CD4-positive, alpha-beta memory T cell (primary cell): Measurements from ENCODE around the gene SASH3. TPM values are rescaled to one million over a fixed set of nuclear protein-coding genes. Genes with fewer than 3 reads are reported as not detected.

Experiments used
- CTCF ChIA-PET: fragments of 350-600 bp; sonication (Branson Sonifier 250); formaldehyde crosslinking; loops from one replicate; lab custom pipeline; 2021; ENCODE audit warnings: inconsistent platforms; ENCODE audit not compliant: partially characterized antibody; lab: Charles Lee
- POLR2A ChIA-PET: fragments of 350-600 bp; sonication (Branson Sonifier 250); formaldehyde crosslinking; loops from one replicate; lab custom pipeline; 2021; ENCODE audit not compliant: partially characterized antibody; lab: Charles Lee
- DNase-seq, 5 donors: peaks; one replicate each; pipeline versions ENCODE4 v3.0.0 to v3.0.0-alpha.2; 2020 to 2022; ENCODE audit warnings: mixed read lengths in 1 of 5
- H3K27ac ChIP-seq: one replicate; pipeline ENCODE4 v1.7.0; 2013; ENCODE audit warnings: low read depth, low read length
- H3K27me3 ChIP-seq: 2 replicates; pipeline ENCODE4 v1.7.0; 2013; ENCODE audit warnings: mild to moderate bottlenecking, low read length, moderate library complexity; ENCODE audit not compliant: insufficient read depth
- H3K36me3 ChIP-seq: 2 replicates; pipeline ENCODE4 v1.7.0; 2013; ENCODE audit warnings: mild to moderate bottlenecking, low read length, moderate library complexity; ENCODE audit not compliant: insufficient read depth
- H3K4me1 ChIP-seq: 2 replicates; pipeline ENCODE4 v1.7.0; 2013; ENCODE audit warnings: mild to moderate bottlenecking, low read length, moderate library complexity; ENCODE audit not compliant: insufficient read depth
- H3K4me3 ChIP-seq, 2 donors: one replicate each; pipeline ENCODE4 v1.7.0; 2013; ENCODE audit warnings: low read length in 2 of 2, mild to moderate bottlenecking in 1 of 2
- H3K9me3 ChIP-seq, 2 donors: one replicate each; pipeline ENCODE4 v1.7.0; 2013; ENCODE audit warnings: low read length in 2 of 2, control low read depth in 1 of 2; ENCODE audit not compliant: control insufficient read depth in 1 of 2
- H3K27ac Mint-ChIP-seq, 7 donors: one replicate each; pipeline ENCODE4 v1.8.0; 2020 to 2021; ENCODE audit warnings: mixed read lengths in 7 of 7, mild to moderate bottlenecking in 6 of 7, inconsistent platforms in 3 of 7, moderate library complexity in 3 of 7
- H3K27me3 Mint-ChIP-seq, 2 donors: one replicate each; pipeline ENCODE4 v1.8.0; 2020 to 2021; ENCODE audit warnings: mixed read lengths in 2 of 2
- H3K36me3 Mint-ChIP-seq, 2 donors: one replicate each; pipeline ENCODE4 v1.8.0; 2020 to 2021; ENCODE audit warnings: mixed read lengths in 2 of 2, inconsistent platforms in 1 of 2, mild to moderate bottlenecking in 1 of 2
- H3K4me1 Mint-ChIP-seq, 4 donors: one replicate each; pipeline ENCODE4 v1.8.0; 2020 to 2021; ENCODE audit warnings: mixed read lengths in 4 of 4, mild to moderate bottlenecking in 1 of 4
- H3K4me3 Mint-ChIP-seq, 8 donors: one replicate each; pipeline ENCODE4 v1.8.0; 2020 to 2021; ENCODE audit warnings: mixed read lengths in 8 of 8, mild to moderate bottlenecking in 7 of 8, moderate library complexity in 6 of 8, inconsistent platforms in 3 of 8
- H3K9me3 Mint-ChIP-seq, 8 donors: one replicate each; pipeline ENCODE4 v1.8.0; 2020 to 2021; ENCODE audit warnings: mixed read lengths in 8 of 8, mild to moderate bottlenecking in 5 of 8, inconsistent platforms in 3 of 8, moderate library complexity in 1 of 8
- intact Hi-C: fragments of 100-400 bp; cut with micrococcal nuclease; formaldehyde crosslinking; loops from one replicate; pipeline ENCODE4 v1.15.1; 2023
- polyA plus RNA-seq, 2 donors: library from polyadenylated mRNA; unstranded; fragments of 300-500 nt; fragmentation: Illumina TruSeq; gene quantifications; one replicate each; pipeline ENCODE4 v1.2.3, GENCODE V29; 2021
- total RNA-seq, 2 experiments: library from RNA; stranded (reverse); gene quantifications; one replicate each; pipeline ENCODE4 v1.2.3, GENCODE V29; 2021

Gene SASH3
- total and polyA plus RNA-seq, 4 experiments from 2014 or later = 83.3 to 211 (median 150) TPM

DNA sequence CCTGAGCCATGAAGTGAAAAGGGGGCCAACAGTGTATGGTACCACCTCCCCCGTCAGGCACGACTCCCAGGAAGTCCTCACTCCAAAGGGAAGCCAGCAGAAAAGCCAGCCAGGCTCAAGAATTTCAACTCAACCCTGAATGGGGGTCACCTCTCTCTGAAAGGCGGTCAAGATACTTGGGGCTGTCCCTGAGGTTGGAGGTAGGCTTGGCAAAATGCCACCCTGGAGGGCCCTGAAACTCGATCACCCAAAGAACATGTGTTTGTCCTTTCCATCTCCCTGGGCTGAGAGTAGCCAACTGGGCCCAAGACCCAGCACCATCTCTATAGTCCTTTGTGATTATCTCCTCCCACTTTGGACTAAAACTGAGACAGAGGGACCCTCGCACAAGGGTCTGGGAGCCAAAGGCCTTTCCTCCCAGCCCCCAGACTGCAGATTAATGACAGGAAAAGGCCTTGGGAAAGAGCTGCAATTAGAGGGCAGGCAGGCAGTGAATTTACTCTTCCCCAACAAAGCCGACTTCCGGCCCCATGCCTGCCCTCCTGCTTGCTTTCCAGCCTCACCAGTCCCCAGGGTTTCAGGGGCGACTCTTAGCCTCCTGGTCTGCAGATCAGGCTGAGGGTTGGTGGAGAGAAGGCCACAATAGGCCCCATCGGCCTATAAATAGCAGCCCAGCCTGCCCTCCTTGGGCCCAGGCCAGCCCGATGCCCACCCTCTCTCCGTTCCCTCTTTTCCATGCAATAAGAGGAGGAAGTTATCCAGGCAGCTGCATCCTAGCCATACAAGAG is 5.6 kb downstream of the SASH3 start:
- POLR2A ChIA-PET = interaction anchor here (2.1 to 39.3 kb wide), 4 partner anchors 0 to 59 kb away, joined by 6 to 1390 read pairs (median 698); partner anchors contain the start of gene SASH3
- DNase-seq = no peak
- Mint-ChIP-seq H3K9me3 (no peaks in the 10 kb centered on the region), H3K4me1 (peaks cover 35 to 72% (median 55%) of the 10 kb centered on the region in 4 donors), H3K27ac (peak overlapping the region; percentile 24 to 90 (median 84)), H3K27me3 (no peaks in the 10 kb centered on the region), H3K4me3 (peak overlapping the region; percentile 54 to 81 (median 76)), H3K36me3 (peaks cover 48 to 69% of the 10 kb centered on the region in 2 donors)
- H3K4me1 ChIP-seq = peaks cover 54% of the 10 kb centered on the region
- H3K36me3 ChIP-seq = peaks cover 38% of the 10 kb centered on the region
- intact Hi-C loops = no loop called here
- H3K9me3 ChIP-seq = no peaks in the 10 kb centered on the region
- peak overlapping the region; percentile 6 to 35 for H3K4me3 ChIP-seq
- H3K27me3 ChIP-seq = no peaks in the 10 kb centered on the region
- H3K27ac ChIP-seq = peak overlapping the region; percentile 34
- CTCF ChIA-PET = interaction anchor here (3.4 to 3.7 kb wide), 2 partner anchors 25 to 38 kb away, joined by 10 read pairs; no protein-coding TSS in a partner anchor

DNA sequence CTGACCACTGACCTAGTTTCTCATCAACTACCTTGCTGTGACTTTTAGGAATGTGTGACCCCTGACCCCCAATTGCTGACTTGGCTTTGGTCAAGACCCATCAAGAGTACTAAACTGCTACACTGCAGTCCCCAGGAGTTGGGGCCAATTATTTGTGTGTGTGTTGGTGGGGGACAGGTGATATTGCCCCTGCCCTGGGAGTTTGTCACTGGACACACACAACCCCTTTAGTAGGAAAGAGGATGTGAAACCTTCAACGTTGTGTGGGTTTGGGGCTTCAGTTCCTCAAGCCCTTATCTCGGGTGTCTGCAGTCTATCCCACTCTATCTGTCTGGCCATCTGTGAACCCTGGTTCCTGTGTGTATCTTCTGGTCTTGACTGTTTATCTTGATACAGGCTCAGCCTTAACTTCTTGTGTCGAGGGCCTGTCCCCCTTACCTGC is 6.5 kb downstream of the SASH3 start:
- POLR2A ChIA-PET = interaction anchor here (1.0 to 39.3 kb wide), 3 partner anchors 12 to 60 kb away, joined by 3 to 1390 read pairs (median 7); partner anchors contain the start of gene SASH3
- no peak overlapping the region for H3K4me3 ChIP-seq
- no peaks in the 10 kb centered on the region for H3K9me3 Mint-ChIP-seq

GRCh38 chrX:129787336-129788055 is 7.7 kb downstream of the SASH3 start:
- peak overlapping the region; percentile 71 to 93 (median 85) for H3K27ac Mint-ChIP-seq
- ChIA-PET CTCF (interaction anchor here (0.7 to 3.4 kb wide), 5 partner anchors 10 to 61 kb away, joined by 3 to 10 read pairs (median 4); no protein-coding TSS in a partner anchor), POLR2A (interaction anchor here (0.8 to 39.3 kb wide), 4 partner anchors 10 to 19 kb away, joined by 3 to 1390 read pairs (median 3); partner anchors contain the start of gene SASH3)
- no peak overlapping the region for H3K4me3 ChIP-seq
- no peaks in the 10 kb centered on the region for H3K27me3 ChIP-seq
- peaks cover 50 to 69% of the 10 kb centered on the region in 2 donors for H3K36me3 Mint-ChIP-seq
- H3K4me3 Mint-ChIP-seq = peak overlapping the region in 6 of 8 donors; percentile 21 to 86 (median 56)
- DNase-seq = no peak
- no peak overlapping the region for H3K27ac ChIP-seq
- peaks cover 48% of the 10 kb centered on the region for H3K4me1 ChIP-seq
- no peaks in the 10 kb centered on the region for H3K27me3 Mint-ChIP-seq
- peaks cover 29 to 55% (median 45%) of the 10 kb centered on the region in 4 donors for H3K4me1 Mint-ChIP-seq
- H3K9me3 ChIP-seq = no peaks in the 10 kb centered on the region
- H3K36me3 ChIP-seq = peaks cover 60% of the 10 kb centered on the region
- H3K9me3 Mint-ChIP-seq = no peaks in the 10 kb centered on the region
- intact Hi-C loops = no loop called here

More for the DNA sequence above, 6.5 kb downstream of the SASH3 start:
- intact Hi-C loops = no loop called here
- CTCF ChIA-PET = interaction anchor here (0.9 to 3.4 kb wide), 4 partner anchors 12 to 60 kb away, joined by 3 to 10 read pairs (median 6); no protein-coding TSS in a partner anchor
- Mint-ChIP-seq H3K36me3 (peaks cover 48 to 73% of the 10 kb centered on the region in 2 donors), H3K4me1 (peaks cover 35 to 67% (median 53%) of the 10 kb centered on the region in 4 donors), H3K27me3 (no peaks in the 10 kb centered on the region), H3K27ac (peak overlapping the region; percentile 69 to 94 (median 89)), H3K4me3 (peak overlapping the region; percentile 69 to 81 (median 76))
- peak overlapping the region; percentile 26 for H3K27ac ChIP-seq
- DNase-seq = no peak
- peaks cover 47% of the 10 kb centered on the region for H3K36me3 ChIP-seq
- no peaks in the 10 kb centered on the region for H3K27me3 ChIP-seq
- H3K4me1 ChIP-seq = peaks cover 54% of the 10 kb centered on the region
- no peaks in the 10 kb centered on the region for H3K9me3 ChIP-seq

DNA sequence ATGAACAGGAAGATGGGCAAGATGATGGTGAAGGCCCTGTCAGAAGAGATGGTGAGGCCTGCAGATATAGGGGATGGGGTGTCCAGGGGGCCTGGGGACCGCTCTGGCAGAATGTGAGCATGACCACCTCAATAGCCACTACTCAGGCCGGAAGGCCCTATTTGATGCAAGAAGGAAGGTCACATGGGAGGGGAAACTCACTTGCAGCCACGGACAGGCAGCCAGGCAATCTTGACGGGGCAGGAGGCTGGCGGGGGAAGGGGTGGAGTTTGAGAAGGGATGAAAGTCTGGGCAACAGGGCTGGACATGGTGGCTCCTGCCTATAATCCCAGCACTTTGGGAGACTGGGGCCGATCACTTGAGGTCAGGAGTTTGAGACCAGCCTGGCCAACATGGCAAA is 8.8 kb downstream of the SASH3 start:
- peaks cover 50 to 68% of the 10 kb centered on the region in 2 donors for H3K36me3 Mint-ChIP-seq
- peaks cover 61% of the 10 kb centered on the region for H3K36me3 ChIP-seq

GRCh38 chrX:129790146-129790545 is 10.4 kb downstream of the SASH3 start:
- Histone ChIP-seq H3K27ac (no peak overlapping the region), H3K9me3 (no peaks in the 10 kb centered on the region), H3K4me3 (no peak overlapping the region), H3K36me3 (peaks cover 67% of the 10 kb centered on the region), H3K4me1 (peaks cover 23% of the 10 kb centered on the region), H3K27me3 (no peaks in the 10 kb centered on the region)
- DNase-seq = no peak
- Mint-ChIP-seq H3K27me3 (no peaks in the 10 kb centered on the region), H3K4me3 (no peak overlapping the region), H3K27ac (peak overlapping the region in 5 of 7 donors; percentile 42 to 64 (median 54)), H3K9me3 (no peaks in the 10 kb centered on the region), H3K36me3 (peaks cover 41 to 64% of the 10 kb centered on the region in 2 donors), H3K4me1 (peaks cover 19 to 41% (median 24%) of the 10 kb centered on the region in 4 donors)
- POLR2A ChIA-PET = interaction anchor here (39.3 kb wide), 1 partner anchor 22 kb away, joined by 1390 read pairs; the partner anchor contains the start of gene SASH3
- CTCF ChIA-PET = no interaction called here
- intact Hi-C loops = no loop called here

More for the DNA sequence above, 8.8 kb downstream of the SASH3 start:
- Histone ChIP-seq H3K4me1 (peaks cover 37% of the 10 kb centered on the region), H3K27me3 (no peaks in the 10 kb centered on the region), H3K4me3 (no peak overlapping the region), H3K27ac (no peak overlapping the region), H3K9me3 (no peaks in the 10 kb centered on the region)
- Mint-ChIP-seq H3K27me3 (no peaks in the 10 kb centered on the region), H3K27ac (peak overlapping the region in 6 of 7 donors; percentile 42 to 79 (median 57)), H3K9me3 (no peaks in the 10 kb centered on the region), H3K4me3 (no peak overlapping the region), H3K4me1 (peaks cover 23 to 49% (median 36%) of the 10 kb centered on the region in 4 donors)
- DNase-seq = no peak
- POLR2A ChIA-PET = interaction anchor here (39.3 kb wide), 1 partner anchor 20 kb away, joined by 1390 read pairs; the partner anchor contains the start of gene SASH3
- intact Hi-C loops = no loop called here
- CTCF ChIA-PET = no interaction called here

DNA sequence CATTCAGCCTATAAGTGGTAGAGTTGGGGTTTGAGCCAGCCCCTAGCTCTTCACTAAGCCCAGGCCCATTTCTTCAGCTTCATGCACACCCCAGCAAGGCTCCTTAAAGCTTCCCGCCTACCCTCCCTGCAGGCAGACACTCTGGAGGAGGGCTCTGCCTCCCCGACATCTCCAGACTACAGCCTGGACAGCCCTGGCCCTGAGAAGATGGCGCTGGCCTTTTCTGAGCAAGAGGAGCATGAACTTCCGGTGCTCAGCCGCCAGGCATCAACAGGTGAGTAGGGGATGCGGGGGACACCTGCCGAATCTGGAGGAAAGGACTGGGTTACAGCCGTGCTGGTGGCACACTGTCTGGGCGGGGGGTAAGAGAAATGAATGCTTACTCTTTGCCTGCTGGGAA is 11.1 kb downstream of the SASH3 start:
- DNase-seq = no peak
- intact Hi-C loops = no loop called here
- peak overlapping the region in 2 of 7 donors; percentile 0 to 73 for H3K27ac Mint-ChIP-seq
- ChIA-PET POLR2A (interaction anchor here (39.3 kb wide), 1 partner anchor 22 kb away, joined by 1390 read pairs; the partner anchor contains the start of gene SASH3), CTCF (no interaction called here)
- no peaks in the 10 kb centered on the region for H3K27me3 Mint-ChIP-seq
- H3K4me3 Mint-ChIP-seq = no peak overlapping the region
- peaks cover 16% of the 10 kb centered on the region for H3K4me1 ChIP-seq
- H3K9me3 Mint-ChIP-seq = no peaks in the 10 kb centered on the region
- H3K27ac ChIP-seq = no peak overlapping the region
- H3K27me3 ChIP-seq = no peaks in the 10 kb centered on the region
- H3K36me3 ChIP-seq = peaks cover 67% of the 10 kb centered on the region
- H3K4me1 Mint-ChIP-seq = peaks cover 13 to 34% (median 18%) of the 10 kb centered on the region in 4 donors
- no peaks in the 10 kb centered on the region for H3K9me3 ChIP-seq
- H3K36me3 Mint-ChIP-seq = peaks cover 35 to 60% of the 10 kb centered on the region in 2 donors
- H3K4me3 ChIP-seq = no peak overlapping the region
